ENCODE measurements around the gene CAPN3.

- TF ChIP-seq EZH2 (IDR thresholded peaks at IDR 0.05) (no peak), CTCF (IDR thresholded peaks at IDR 0.05) (no peak), EZH2phosphoT487 (IDR thresholded peaks at IDR 0.05) (no peak)
Observed at GRCh38 chr15:42332331-42332730, 27.0 kb upstream of the CAPN3 start.
